IPS-15b (cell line): ENCODE measurements around the gene ZNF132.
"Not testable (repeated sequence)": the region's sequence is repeated elsewhere in the genome, so short reads cannot be mapped to it uniquely, and the experiment has no call there.

Experiments used
- H3K27me3 ChIP-seq: one replicate; pipeline ENCODE4 v1.6.1; 2013; ENCODE audit warnings: low read length; ENCODE audit not compliant: control insufficient read depth, insufficient read depth
- H3K36me3 ChIP-seq: one replicate; pipeline ENCODE4 v1.6.1; 2013; ENCODE audit warnings: low read length; ENCODE audit not compliant: control insufficient read depth, insufficient read depth
- H3K4me1 ChIP-seq: one replicate; pipeline ENCODE4 v1.6.1; 2013; ENCODE audit warnings: mild to moderate bottlenecking, low read length; ENCODE audit not compliant: control insufficient read depth, insufficient read depth
- H3K4me3 ChIP-seq: one replicate; pipeline ENCODE4 v1.5.1; 2013; ENCODE audit warnings: low read depth, low read length
- H3K9ac ChIP-seq: one replicate; pipeline ENCODE4 v1.6.1; 2013; ENCODE audit warnings: low read depth, mild to moderate bottlenecking, low read length
- H3K9me3 ChIP-seq: one replicate; pipeline ENCODE4 v1.6.1; 2013; ENCODE audit warnings: mild to moderate bottlenecking, low read length; ENCODE audit not compliant: control insufficient read depth, insufficient read depth

The ZNF132 gene

DNA sequence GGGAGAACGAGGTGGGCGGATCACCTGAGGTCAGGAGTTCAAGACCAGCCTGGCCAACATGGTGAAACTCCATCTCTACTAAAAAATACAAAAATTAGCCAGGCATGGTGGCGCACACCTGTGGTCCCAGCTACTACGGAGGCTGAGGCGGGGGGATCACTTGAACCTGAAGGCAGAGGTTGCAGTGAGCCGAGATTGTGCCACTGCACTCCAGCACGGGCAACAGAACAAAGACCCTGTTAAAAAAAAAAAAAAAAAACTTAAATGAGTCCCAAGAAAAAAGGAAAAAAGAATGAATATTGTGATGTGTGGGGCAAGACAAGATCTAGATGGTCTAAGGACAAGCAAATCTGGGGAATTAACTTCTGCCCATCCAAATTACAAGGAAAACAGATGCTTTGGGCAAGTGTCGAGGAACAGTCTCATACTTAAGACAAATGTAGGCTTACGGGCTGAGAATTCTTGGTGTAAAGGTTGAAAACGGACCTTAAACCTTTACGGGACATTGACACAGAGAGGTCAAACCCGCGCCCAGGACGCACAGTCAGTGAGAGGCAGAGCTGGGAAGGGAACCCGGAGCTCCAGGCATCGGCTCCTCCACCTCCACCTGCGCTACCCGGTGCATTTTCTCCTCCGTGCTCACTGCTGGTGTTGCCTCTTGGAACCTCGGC, 26.3 kb upstream of the ZNF132 start:
- no peaks in the 10 kb centered on the region for H3K9me3 ChIP-seq
- H3K36me3 ChIP-seq: peaks cover 5% of the 10 kb centered on the region
- H3K4me1 ChIP-seq: peaks cover 3% of the 10 kb centered on the region
- H3K9ac ChIP-seq: no peak overlapping the region
- peaks cover 5% of the 10 kb centered on the region for H3K27me3 ChIP-seq
- peak overlapping the region; percentile 49 for H3K4me3 ChIP-seq

DNA sequence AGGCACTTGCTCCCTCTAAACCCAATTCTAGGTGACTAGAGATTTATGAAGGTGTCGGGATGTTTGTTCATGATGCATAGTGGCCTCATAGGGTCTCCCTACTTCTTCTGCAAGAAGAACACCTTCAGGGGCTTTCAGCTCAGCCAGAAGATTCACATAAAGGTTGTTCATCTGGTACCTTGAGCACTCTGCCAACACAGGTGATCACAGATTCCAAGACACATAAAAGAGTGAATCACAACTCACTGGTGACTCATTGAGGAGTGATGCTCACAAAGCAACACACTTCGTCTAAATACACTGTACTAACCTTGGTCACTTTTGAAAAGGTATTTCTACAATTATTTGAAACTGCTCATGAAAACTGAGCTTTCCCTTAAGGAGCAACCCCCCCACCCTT, 20.1 kb upstream of the ZNF132 start:
- H3K4me3 ChIP-seq: no peak overlapping the region
- peaks cover 5% of the 10 kb centered on the region for H3K36me3 ChIP-seq
- H3K9ac ChIP-seq: no peak overlapping the region
- H3K4me1 ChIP-seq: no peaks in the 10 kb centered on the region
- H3K9me3 ChIP-seq: no peaks in the 10 kb centered on the region
- H3K27me3 ChIP-seq: no peaks in the 10 kb centered on the region

DNA sequence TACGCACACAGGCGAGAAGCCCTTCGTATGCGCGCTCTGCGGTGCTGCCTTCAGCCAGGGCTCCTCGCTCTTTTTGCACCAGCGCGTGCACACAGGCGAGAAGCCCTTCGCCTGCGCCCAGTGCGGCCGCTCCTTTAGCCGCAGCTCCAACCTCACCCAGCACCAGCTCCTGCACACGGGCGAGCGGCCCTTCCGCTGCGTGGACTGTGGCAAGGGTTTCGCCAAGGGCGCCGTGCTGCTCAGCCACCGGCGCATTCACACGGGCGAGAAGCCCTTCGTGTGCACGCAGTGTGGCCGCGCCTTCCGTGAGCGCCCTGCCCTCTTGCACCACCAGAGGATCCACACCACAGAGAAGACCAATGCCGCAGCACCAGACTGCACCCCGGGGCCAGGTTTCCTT, 16.2 kb upstream of the ZNF132 start:
- H3K36me3 ChIP-seq: peaks cover 5% of the 10 kb centered on the region
- no peak overlapping the region for H3K4me3 ChIP-seq
- H3K9ac ChIP-seq: no peak overlapping the region
- H3K27me3 ChIP-seq: peaks cover 2% of the 10 kb centered on the region
- H3K9me3 ChIP-seq: no peaks in the 10 kb centered on the region
- H3K4me1 ChIP-seq: no peaks in the 10 kb centered on the region

DNA sequence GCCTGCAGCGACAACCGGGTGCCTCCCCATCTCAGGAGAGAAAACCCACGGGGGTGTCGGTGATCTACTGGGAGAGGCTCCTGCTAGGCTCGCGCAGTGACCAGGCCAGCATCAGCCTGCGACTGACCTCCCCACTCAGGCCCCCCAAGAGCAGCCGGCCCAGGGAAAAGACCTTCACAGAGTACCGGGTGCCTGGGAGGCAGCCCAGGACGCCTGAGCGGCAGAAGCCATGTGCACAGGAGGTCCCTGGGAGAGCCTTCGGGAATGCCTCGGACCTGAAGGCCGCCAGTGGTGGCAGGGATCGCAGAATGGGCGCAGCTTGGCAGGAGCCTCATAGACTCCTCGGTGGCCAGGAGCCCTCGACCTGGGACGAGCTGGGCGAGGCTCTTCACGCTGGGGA, 15.4 kb upstream of the ZNF132 start:
- no peak overlapping the region for H3K4me3 ChIP-seq
- peaks cover 9% of the 10 kb centered on the region for H3K27me3 ChIP-seq
- no peaks in the 10 kb centered on the region for H3K9me3 ChIP-seq
- H3K9ac ChIP-seq: no peak overlapping the region
- H3K4me1 ChIP-seq: no peaks in the 10 kb centered on the region
- peaks cover 5% of the 10 kb centered on the region for H3K36me3 ChIP-seq

DNA sequence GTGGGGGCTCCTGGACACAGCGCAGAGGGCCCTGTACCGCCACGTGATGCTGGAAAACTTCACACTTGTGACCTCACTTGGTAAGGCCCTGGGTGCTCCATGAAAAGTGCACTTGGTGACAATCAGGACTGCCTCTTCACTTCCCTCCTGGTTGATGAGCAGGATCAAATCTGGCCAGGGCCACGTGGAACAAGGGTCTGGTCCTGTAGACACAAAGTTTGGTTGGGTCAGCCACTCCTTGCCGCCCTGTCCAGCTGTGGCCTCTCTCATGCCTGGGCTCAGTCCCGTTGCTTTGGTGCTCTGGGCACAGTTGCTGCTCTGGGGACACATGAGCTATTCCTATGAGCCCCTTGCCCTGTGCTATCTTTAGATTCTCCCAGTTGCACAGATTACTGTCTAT, 13.8 kb upstream of the ZNF132 start:
- H3K4me3 ChIP-seq: no peak overlapping the region
- peaks cover 5% of the 10 kb centered on the region for H3K36me3 ChIP-seq
- peaks cover 8% of the 10 kb centered on the region for H3K9me3 ChIP-seq
- H3K27me3 ChIP-seq: peaks cover 13% of the 10 kb centered on the region
- no peaks in the 10 kb centered on the region for H3K4me1 ChIP-seq
- no peak overlapping the region for H3K9ac ChIP-seq

DNA sequence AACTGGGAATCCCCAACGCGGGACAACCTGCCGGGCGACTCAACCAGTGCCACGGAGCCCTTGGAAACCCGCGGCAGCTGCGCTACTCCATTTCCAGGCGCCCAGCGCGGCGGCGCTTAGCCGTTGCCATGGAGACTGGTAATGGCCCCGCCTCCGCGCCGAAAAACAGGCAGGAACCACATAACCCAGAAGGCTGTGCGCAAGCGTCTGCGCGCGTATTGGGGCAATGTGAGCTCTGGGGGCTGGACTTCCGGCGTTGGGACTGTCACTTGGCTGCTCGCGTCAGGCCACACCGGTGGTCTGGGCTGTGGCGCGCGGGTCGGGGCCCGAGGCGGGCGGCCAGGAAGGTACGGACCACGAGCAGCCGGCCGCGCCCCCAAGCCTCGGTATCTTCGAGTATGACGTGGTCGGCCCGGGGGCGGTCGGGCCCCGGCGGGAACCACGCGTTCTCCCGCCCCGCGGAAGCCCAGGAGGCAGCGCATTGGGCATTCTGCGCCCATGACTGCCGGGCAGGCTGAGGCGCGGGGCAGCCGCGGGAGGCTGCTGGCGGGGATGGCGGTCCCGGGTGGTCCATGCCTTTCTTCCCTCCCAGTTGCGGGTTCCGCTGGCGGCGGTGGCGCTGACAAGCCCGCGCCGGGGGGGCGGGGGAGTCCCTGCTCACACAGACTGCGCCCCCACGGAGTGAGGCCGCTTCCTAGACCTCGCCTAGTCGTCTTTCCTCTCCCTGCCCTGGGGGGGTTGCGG, 11.6 kb upstream of the ZNF132 start, which contains the start of gene ZNF324B:
Gene ZNF324B (plus strand): TSS at position 265 of the 744 bp plus-strand sequence. CDS start 2,080 bp downstream, outside the sequence.
- H3K9ac ChIP-seq: no peak within 1 kb of the TSS
- peak within 1 kb of the TSS; percentile 62 for H3K4me3 ChIP-seq
- peaks cover 8% of the 10 kb centered on the region for H3K9me3 ChIP-seq
- H3K27me3 ChIP-seq: peaks cover 13% of the 10 kb centered on the region
- H3K36me3 ChIP-seq: peaks cover 2% of the 10 kb centered on the region
- H3K4me1 ChIP-seq: no peaks in the 10 kb centered on the region

DNA sequence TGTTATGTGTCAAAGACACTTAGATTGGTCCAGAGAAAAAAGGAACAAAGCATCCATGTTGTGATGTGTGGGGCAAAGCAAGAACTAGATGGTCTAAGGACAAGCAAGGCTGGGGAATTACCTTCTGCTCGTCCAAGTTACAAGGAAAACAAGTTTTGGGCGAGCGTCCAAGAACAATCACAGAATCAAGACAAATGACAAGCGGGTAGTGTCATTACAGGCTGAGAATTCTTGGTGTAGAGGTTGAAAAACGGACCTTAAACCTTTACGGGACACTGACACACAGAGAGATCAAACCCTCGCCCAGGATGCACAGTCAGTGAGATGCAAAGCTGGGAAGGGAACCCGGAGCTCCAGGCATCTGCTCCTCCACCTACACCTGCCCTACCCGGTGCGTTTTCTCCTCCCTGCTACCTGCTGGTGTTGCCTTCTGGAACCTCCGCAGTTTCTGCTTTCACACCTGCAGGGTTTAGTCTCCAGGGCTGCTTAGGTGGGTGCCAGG, 11.0 kb upstream of the ZNF132 start:
- H3K36me3 ChIP-seq: no peaks in the 10 kb centered on the region
- H3K9ac ChIP-seq: no peak overlapping the region
- H3K4me3 ChIP-seq: peak overlapping the region; percentile 62
- peaks cover 8% of the 10 kb centered on the region for H3K9me3 ChIP-seq
- peaks cover 13% of the 10 kb centered on the region for H3K27me3 ChIP-seq
- H3K4me1 ChIP-seq: no peaks in the 10 kb centered on the region

DNA sequence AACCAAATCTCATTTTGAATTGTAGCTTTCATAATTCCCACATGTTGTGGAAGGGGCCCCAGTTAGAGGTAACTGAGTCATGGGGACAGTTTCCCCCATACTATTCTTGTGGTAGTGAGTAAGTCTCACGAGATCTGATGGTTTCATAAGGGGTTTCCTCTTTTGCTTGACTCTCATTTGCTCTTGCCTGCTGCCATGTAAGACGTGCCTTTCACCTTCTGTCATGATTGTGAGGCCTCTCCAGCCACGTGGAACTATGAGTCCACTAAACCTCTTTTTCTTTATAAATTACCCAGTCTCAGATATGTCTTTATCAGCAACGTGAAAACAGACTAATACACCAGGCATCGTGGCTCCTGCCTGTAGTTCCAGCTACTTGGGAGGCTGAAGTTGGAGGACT, 10.0 kb upstream of the ZNF132 start:
- H3K4me1 ChIP-seq, H3K9ac ChIP-seq, H3K36me3 ChIP-seq, H3K9me3 ChIP-seq, H3K4me3 ChIP-seq: not testable (repeated sequence)
- H3K27me3 ChIP-seq: peaks cover 13% of the 10 kb centered on the region

DNA sequence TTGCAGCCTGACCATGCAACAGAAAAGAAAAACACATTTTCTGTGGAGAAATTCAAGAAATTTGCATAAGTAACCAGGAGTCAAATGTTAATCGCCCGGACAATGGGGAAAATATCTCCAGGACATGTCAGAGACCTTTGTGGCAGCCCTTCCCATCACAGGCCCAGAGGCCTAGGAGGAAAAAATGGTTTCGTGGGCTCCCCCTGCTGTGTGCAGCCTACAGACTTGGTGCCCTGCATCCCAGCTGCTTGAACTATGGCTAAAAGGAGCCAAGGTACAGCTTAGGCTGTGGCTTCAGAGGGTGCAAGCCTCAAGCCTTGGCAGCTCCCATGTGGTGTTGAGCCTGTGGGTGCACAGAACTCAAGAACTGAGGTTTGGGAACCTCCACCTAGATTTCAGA, 8.9 kb upstream of the ZNF132 start:
- not testable (repeated sequence) for H3K36me3 ChIP-seq, H3K4me3 ChIP-seq, H3K4me1 ChIP-seq, H3K9me3 ChIP-seq, H3K9ac ChIP-seq
- H3K27me3 ChIP-seq: peaks cover 17% of the 10 kb centered on the region

DNA sequence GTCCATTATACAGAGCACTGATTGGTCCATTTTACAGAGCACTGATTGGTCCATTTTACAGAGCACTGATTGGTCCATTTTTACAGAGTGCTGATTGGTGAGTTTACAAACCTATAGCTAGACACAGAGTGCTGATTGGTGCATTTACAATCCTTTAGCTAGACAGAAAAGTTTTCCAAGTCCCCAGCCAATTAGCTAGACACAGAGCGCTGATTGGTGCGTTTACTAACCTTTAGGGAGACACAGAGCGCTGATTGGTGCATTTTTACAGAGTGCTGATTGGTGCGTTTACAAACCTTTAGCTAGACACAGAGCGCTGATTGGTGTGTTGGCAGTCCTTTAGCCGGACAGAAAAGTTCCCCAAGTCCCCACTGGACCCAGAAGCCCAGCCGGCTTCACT, 3.0 kb upstream of the ZNF132 start:
- not testable (repeated sequence) for H3K36me3 ChIP-seq, H3K27me3 ChIP-seq, H3K4me3 ChIP-seq, H3K9me3 ChIP-seq, H3K9ac ChIP-seq, H3K4me1 ChIP-seq

DNA sequence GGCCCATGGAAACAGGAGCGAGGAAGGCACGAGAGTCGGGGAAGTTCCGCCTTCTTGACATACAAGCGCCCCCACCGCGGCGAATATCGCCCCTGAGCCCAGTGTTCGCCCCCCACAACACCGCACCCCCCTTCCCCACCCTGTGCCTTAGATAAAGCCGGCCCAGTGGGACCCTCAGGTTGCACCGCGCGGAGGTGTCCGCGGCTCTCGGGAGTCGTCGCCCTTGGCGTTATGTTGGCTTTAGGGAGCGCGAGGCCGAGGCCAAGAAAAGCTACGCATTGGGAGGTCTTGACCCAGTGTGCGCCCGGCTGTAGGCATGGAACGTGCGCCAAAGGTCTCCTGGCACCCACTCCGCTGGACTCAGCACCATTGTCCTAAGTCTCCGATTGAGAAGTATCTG, 603 bp upstream of the ZNF132 start:
- Histone ChIP-seq H3K36me3 (peaks cover 8% of the 10 kb centered on the region), H3K9me3 (peaks cover 7% of the 10 kb centered on the region), H3K9ac (peak overlapping the region; percentile 9), H3K4me1 (peaks cover 4% of the 10 kb centered on the region), H3K4me3 (peak overlapping the region; percentile 73), H3K27me3 (peaks cover 6% of the 10 kb centered on the region)

DNA sequence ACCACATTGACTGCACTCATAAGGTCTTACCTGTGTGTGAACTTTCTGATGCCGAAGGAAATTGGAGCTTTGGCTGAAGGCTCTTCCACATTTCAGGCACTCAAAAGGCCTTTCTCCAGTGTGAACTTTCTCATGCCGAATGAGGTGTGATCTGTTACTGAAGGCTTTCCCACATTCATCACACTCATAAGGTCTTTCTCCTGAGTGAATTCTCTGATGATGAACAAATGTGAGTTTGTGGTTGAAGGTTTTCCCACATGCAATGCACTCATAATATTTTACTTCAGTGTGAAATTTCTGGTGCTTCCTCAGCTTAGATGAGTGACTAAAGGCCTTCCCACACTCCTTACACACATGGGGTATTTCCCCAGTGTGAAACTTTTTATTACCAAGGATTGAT, 5.7 kb downstream of the ZNF132 start:
- Histone ChIP-seq H3K4me1 (peaks cover 2% of the 10 kb centered on the region), H3K27me3 (no peaks in the 10 kb centered on the region), H3K9me3 (peaks cover 60% of the 10 kb centered on the region), H3K36me3 (peaks cover 47% of the 10 kb centered on the region), H3K4me3 (peak overlapping the region; percentile 16), H3K9ac (no peak overlapping the region)
